Heart left ventricle (tissue), 13 donors: Measurements from ENCODE around the gene LDAF1.

Experiments
- CTCF ChIP-seq, 12 donors: fragments of 200-600 bp; sonication (generic) in 4 of 12; IDR thresholded peaks; one replicate each; pipeline versions ENCODE4 v1.5.0 to v1.8.0; 2018 to 2022; ENCODE audit warnings: antibody characterized with exemption in 12 of 12, mild to moderate bottlenecking in 5 of 12
- POLR2A ChIP-seq, 2 donors: fragments of 450-650 bp; IDR thresholded peaks; one replicate each; pipeline ENCODE4 v1.6.1; 2017; ENCODE audit warnings: antibody characterized with exemption in 2 of 2, mild to moderate bottlenecking in 2 of 2, moderate library complexity in 2 of 2
- donor health status: ischemic (EF 13 %, LVEDD 7.1; RV severe dilation, severe dysfunction).
- donor health status: DM: no; HTN: yes; CAD: no.
- donor health status: DM: no; HTN: no; CAD: no.
- donor health status: ischemic (EF 25% LVEDD 6.9; RV normal size, moderate dysfunction).
- donor health status: ischemic (EF 25% LVEDD 5.7; RV mildly dilated, moderate dysfunction).
- donor health status: ischemic (EF 35%, LVEDD 5.7; RV mildly dilated, moderate dysfunction).
- donor health status: nonischemic (EF 11% LVEDD 7.7; RV severe dilation, severe dysfunction).
- donor health status: DM: yes; HTN: yes; CAD: no.
- donor health status: PGD.
- donor health status: ischemic (EF 29% LVEDD 5.4; RV normal size, mild dysfunction).
- donor health status: nonischemic (EF 23%, LVEDD 6.1; RV moderate dilation, normal function).

GRCh38 chr16:21205303-21205702, 46.8 kb downstream of the LDAF1 start:
- no peak for TF ChIP-seq CTCF (IDR thresholded peaks at IDR 0.05)
- TF ChIP-seq POLR2A (IDR thresholded peaks at IDR 0.05), result no peak
